Stimulated activated CD8-positive, alpha-beta memory T cell treated with anti-CD3 and anti-CD28 coated beads, Interleukin-15, amount 100 ng/mL, for 1 hour (primary cell): ENCODE results near the gene CCDC179.

ENCODE experiments used
- DNase-seq: peaks from one replicate; pipeline ENCODE4 v3.0.0-alpha.2; 2020; ENCODE audit warnings: low read depth

Gene CCDC179

GRCh38 chr11:22860241-22860640 is at the start of gene CCDC179:
Gene CCDC179 (minus strand): TSS chr11:22860474. CDS start chr11:22860421, 53 bp downstream.
- no peak for DNase-seq

DNA sequence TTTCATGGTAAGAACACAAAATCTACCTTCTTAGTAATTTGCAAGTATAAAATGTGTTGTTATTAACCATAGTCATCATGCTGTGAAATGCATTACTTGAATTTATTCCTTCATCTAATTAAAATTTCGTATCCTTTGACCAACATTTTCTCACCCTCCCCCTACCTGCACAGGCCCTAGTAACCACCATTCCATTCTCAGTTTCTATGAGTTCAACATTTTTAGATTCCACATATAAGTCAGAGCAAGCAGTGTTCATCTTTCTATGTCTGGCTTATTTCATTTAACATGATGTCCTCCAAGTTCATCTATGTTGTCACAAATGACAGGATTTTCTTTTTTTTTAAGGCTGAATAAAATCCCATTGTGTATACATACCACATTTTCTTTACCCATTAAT is 43.5 kb upstream of the CCDC179 start:
- no peak for DNase-seq

GRCh38 chr11:22901603-22902002 is 41.3 kb upstream of the CCDC179 start:
- DNase-seq = no peak

- no peak for DNase-seq
These were observed 40.7 kb upstream of the CCDC179 start for GRCh38 chr11:22900764-22901486.

- no peak for DNase-seq
These were observed 37.8 kb upstream of the CCDC179 start for GRCh38 chr11:22898036-22898435.

GRCh38 chr11:22890227-22890626 is 30.0 kb upstream of the CCDC179 start:
- no peak for DNase-seq

GRCh38 chr11:22884217-22884616 is 23.9 kb upstream of the CCDC179 start:
- DNase-seq = no peak

- no peak for DNase-seq
These were observed 19.4 kb upstream of the CCDC179 start for GRCh38 chr11:22879630-22880029.

GRCh38 chr11:22878604-22879003 is 18.3 kb upstream of the CCDC179 start:
- DNase-seq = no peak

- no peak for DNase-seq
These were observed 17.8 kb upstream of the CCDC179 start for GRCh38 chr11:22878039-22878438.

GRCh38 chr11:22875869-22876473 is 15.7 kb upstream of the CCDC179 start:
- DNase-seq = peak; percentile 35

GRCh38 chr11:22869325-22869724 is 9.1 kb upstream of the CCDC179 start:
- no peak for DNase-seq

DNA sequence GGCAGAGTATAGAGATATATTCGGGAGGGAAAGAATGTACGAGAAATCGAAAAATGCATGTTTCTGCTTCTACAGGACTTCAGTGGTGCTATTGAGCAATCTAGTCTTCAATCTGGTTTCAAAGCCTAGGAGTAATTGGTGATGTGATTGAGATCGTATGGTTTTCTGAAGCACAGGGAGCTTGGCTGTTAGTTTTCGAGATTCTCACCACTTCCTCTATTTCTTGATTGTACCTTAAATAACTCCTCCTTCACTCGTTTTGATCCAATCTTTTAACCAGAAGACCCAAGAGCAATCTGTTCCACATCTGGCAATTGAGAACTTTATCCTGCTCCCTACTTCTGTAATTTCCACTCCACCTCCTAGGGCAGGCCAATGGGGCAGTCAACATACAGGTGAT is 518 bp downstream of the CCDC179 start:
- DNase-seq = no peak

- no peak for DNase-seq
These were observed 8.8 kb downstream of the CCDC179 start for GRCh38 chr11:22851477-22851876.

DNA sequence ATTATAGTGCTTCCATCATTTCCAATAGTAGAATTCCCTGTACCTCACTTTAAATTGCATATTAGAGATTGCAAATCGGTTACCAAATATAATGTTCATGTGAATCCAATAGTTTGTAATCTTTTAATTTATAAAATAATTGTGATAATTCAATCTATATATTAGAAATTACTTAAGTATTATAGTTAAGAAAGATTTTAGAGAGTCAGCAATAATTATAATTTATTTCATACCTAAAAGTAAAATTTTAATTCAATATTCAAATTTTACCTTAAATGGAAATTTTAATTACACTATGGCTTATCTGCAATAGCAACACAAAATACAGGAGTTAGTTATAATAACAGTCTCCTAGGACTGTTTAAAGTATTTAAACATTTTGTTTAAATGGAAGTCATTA is 13.5 kb downstream of the CCDC179 start:
- no peak for DNase-seq

DNA sequence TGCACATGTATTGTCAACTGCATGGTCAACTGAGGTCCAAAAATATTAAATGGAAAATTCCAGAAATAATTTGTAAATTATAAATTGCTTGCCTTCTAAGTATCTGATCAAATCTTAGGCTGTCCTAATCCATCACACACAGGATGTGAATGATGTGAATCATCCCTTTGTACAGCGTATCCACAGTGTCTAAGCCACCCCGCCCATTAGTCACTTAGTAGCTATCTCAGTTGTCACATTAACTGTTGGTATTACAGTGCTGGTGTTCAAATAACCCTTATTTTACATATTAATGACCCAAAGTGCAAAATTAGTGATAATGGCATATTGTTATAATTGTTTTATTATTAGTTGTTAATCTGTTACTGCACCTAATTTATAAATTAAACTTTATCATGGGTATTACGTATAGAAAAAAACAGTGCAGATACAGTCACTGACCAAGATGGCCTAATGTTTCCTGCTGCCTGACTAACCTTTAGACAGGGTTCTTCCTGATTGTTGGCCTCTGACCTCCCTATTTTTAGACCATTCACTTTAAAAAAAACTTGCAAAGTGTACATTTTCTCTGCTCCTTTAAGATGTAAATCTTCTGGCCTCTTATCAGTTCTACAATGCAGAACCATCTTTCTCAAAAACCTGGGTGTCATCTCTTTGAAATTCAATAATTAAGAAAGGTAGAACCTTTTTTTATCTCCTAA is 27.8 kb downstream of the CCDC179 start:
- DNase-seq = no peak

- no peak for DNase-seq
These were observed 30.2 kb downstream of the CCDC179 start for GRCh38 chr11:22830082-22830414.

DNA sequence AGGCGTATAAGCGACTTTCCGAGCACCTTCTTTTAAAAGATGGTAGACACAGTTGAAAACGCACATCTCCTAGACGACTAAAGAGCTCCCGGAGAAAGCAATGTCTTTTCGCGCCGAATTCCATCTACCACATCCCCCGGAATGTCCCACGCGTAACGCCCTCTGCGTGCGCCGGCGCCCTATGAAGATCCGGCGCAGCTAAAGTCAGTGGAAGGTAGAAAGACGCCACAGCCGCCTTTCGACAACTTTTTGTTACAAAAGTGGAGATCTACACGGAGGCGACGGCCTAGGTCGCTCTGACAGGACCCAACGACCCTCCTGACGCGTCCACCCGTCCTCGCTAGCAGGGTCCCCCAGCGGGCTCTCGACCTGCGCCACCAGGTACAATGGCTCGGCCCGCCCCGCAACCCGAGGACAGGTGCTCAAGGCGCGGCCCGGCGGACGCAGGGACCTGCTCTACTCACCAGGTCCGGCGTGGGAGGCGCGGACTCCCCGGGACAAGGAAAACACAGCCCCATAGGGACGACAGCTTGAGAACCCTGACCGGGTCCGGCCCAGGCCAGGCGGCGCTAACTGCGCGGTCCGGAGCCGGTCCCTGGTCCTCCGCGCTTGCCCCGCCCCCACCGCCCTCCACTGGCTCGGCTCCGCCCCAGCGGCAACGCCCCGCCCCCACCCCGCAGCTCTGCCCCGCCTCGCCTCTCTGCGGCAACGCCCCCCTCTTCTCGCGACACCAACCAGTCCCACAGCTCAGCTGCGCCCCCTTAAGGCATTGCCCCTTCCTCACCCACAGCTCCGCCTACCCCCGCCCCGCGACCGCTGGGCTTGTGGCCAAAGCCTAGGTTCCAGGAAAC is 30.8 kb downstream of the CCDC179 start, which contains the start of gene SVIP:
Gene SVIP (minus strand): TSS at position 571 of the 851 bp plus-strand sequence. CDS start 53 bp downstream, at position 518.
- peak; percentile 89 for DNase-seq

GRCh38 chr11:22828373-22828772 is 31.9 kb downstream of the CCDC179 start:
- DNase-seq = no peak

GRCh38 chr11:22822203-22822602 is 38.1 kb downstream of the CCDC179 start:
- no peak for DNase-seq

DNA sequence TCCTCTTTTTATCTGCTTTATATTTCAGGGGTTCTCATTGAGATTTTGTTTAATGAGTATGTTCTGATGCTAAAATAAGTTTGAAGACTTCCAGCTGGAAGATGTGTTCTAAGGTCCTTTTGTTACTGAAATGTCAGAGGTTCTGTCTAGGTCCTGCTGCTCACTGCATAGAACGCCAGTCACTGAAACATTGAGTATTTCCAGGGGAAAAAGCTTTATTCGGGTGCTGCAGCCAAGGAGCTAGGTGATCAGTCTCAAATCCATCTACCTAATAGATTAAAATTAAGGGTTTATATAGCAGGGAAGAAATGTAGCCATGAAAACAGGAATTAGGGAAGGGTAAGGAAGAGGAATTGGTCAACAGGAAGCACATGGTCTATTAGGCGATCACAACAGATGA is 50.4 kb downstream of the CCDC179 start:
- no peak for DNase-seq

- no peak for DNase-seq
These were observed 51.6 kb downstream of the CCDC179 start for GRCh38 chr11:22808571-22809197.
